Liver (tissue), 9 donors: ENCODE data around the gene THEM5. TPM values are rescaled to one million over a fixed set of nuclear protein-coding genes. Genes with fewer than 3 reads are reported as not detected.

Source experiments
- DNase-seq: peaks from one replicate; pipeline ENCODE4 v3.0.0-alpha.2; 2017; ENCODE audit warnings: low spot score
- H3K27ac ChIP-seq, 2 donors: one replicate each; pipeline ENCODE4 v1.7.0; 2013; ENCODE audit warnings: inconsistent platforms in 2 of 2, low read length in 2 of 2, control low read depth in 1 of 2, low read depth in 1 of 2, mild to moderate bottlenecking in 1 of 2
- H3K27me3 ChIP-seq, 4 donors: one replicate each; pipeline versions ENCODE4 v1.6.1 to v1.7.0; 2013; ENCODE audit warnings: low read length in 3 of 4, inconsistent platforms in 1 of 4, mild to moderate bottlenecking in 1 of 4, moderate library complexity in 1 of 4; ENCODE audit not compliant: control insufficient read depth in 4 of 4, insufficient read depth in 4 of 4
- H3K36me3 ChIP-seq, 4 donors: one replicate each; pipeline versions ENCODE4 v1.6.1 to v1.7.0; 2013; ENCODE audit warnings: low read length in 3 of 4, mild to moderate bottlenecking in 3 of 4, low read depth in 1 of 4, moderate library complexity in 1 of 4; ENCODE audit not compliant: control insufficient read depth in 4 of 4, insufficient read depth in 3 of 4
- H3K4me1 ChIP-seq, 4 donors: one replicate each; pipeline versions ENCODE4 v1.6.1 to v1.7.0; 2013; ENCODE audit warnings: low read length in 3 of 4, mild to moderate bottlenecking in 3 of 4, moderate library complexity in 1 of 4; ENCODE audit not compliant: control insufficient read depth in 4 of 4, insufficient read depth in 4 of 4
- H3K4me3 ChIP-seq, 3 donors: one replicate each; pipeline versions ENCODE4 v1.6.1 to v1.7.0; 2013; ENCODE audit warnings: low read length in 3 of 3, control low read depth in 1 of 3, low read depth in 1 of 3, mild to moderate bottlenecking in 1 of 3
- H3K9ac ChIP-seq, 2 donors: one replicate each; pipeline ENCODE4 v1.7.0; 2013; ENCODE audit warnings: low read length in 2 of 2, mild to moderate bottlenecking in 2 of 2, moderate library complexity in 2 of 2, control low read depth in 1 of 2, low read depth in 1 of 2
- H3K9me3 ChIP-seq, 4 donors: one replicate each; pipeline versions ENCODE4 v1.6.1 to v1.7.0; 2013; ENCODE audit warnings: low read length in 3 of 4; ENCODE audit not compliant: control insufficient read depth in 4 of 4
- EGR1 ChIP-seq, 2 donors: IDR thresholded peaks; 2 replicates each; pipeline ENCODE4 v1.6.1; 2016 to 2018; ENCODE audit warnings: antibody characterized with exemption in 2 of 2, low read depth in 2 of 2
- FOXA1 ChIP-seq: IDR thresholded peaks from 2 replicates; pipeline ENCODE4 v1.6.1; 2016; ENCODE audit warnings: antibody characterized with exemption
- FOXA2 ChIP-seq: IDR thresholded peaks from 2 replicates; pipeline ENCODE4 v1.6.1; 2016; ENCODE audit warnings: antibody characterized with exemption
- GABPA ChIP-seq, 2 donors: IDR thresholded peaks in 1 of 2; conservative IDR thresholded peaks in 1 of 2; 2 replicates each; pipeline ENCODE4 v1.6.1; 2016; ENCODE audit warnings: antibody characterized with exemption in 2 of 2, mild to moderate bottlenecking in 1 of 2, moderate library complexity in 1 of 2
- HNF4A ChIP-seq, 2 donors: conservative IDR thresholded peaks; 2 replicates each; pipeline ENCODE4 v1.6.1; 2016; ENCODE audit warnings: antibody characterized with exemption in 2 of 2, mild to moderate bottlenecking in 2 of 2
- HNF4G ChIP-seq: IDR thresholded peaks from 2 replicates; pipeline ENCODE4 v1.6.1; 2016; ENCODE audit warnings: antibody characterized with exemption
- JUND ChIP-seq, 2 donors: IDR thresholded peaks; 2 replicates each; pipeline ENCODE4 v1.6.1; 2016; ENCODE audit warnings: antibody characterized with exemption in 2 of 2
- MAX ChIP-seq: IDR thresholded peaks from 2 replicates; pipeline ENCODE4 v1.6.1; 2016; ENCODE audit warnings: antibody characterized with exemption
- NR2F2 ChIP-seq: IDR thresholded peaks from 2 replicates; pipeline ENCODE4 v1.6.1; 2016; ENCODE audit warnings: antibody characterized with exemption
- RAD21 ChIP-seq, 2 donors: IDR thresholded peaks; 2 replicates each; pipeline ENCODE4 v1.6.1; 2016; ENCODE audit warnings: antibody characterized with exemption in 2 of 2, mild to moderate bottlenecking in 2 of 2
- REST ChIP-seq: IDR thresholded peaks from 2 replicates; pipeline ENCODE4 v1.6.1; 2016; ENCODE audit warnings: antibody characterized with exemption, mild to moderate bottlenecking
- RXRA ChIP-seq, 2 donors: IDR thresholded peaks; 2 replicates each; pipeline ENCODE4 v1.6.1; 2017 to 2018; ENCODE audit warnings: antibody characterized with exemption in 2 of 2, mild to moderate bottlenecking in 1 of 2
- SP1 ChIP-seq: IDR thresholded peaks from 2 replicates; pipeline ENCODE4 v1.6.1; 2018; ENCODE audit warnings: antibody characterized with exemption, mild to moderate bottlenecking
- TAF1 ChIP-seq: conservative IDR thresholded peaks from 2 replicates; pipeline ENCODE4 v1.6.1; 2016; ENCODE audit warnings: antibody characterized with exemption, mild to moderate bottlenecking
- YY1 ChIP-seq: IDR thresholded peaks from 2 replicates; pipeline ENCODE4 v1.6.1; 2016; ENCODE audit warnings: antibody characterized with exemption, mild to moderate bottlenecking
- ZBTB33 ChIP-seq: IDR thresholded peaks from 2 replicates; pipeline ENCODE4 v1.6.1; 2016; ENCODE audit warnings: antibody characterized with exemption
- WGBS: extraction: QIAGEN DNeasy Blood & Tissue Kit; methylation state at CpG from one replicate; pipeline ENCODE4 v1.1.7; 2013; 5-methylcytosine and 5-hydroxymethylcytosine counted together
- polyA plus RNA-seq, 2 donors: library from polyadenylated mRNA; stranded (reverse) in 1 of 2; unstranded in 1 of 2; fragments of 200-250 nt in 1 of 2; fragments of >200 nt in 1 of 2; fragmentation: Nextera tagmentation in 1 of 2; extraction: Ambion mirVana in 1 of 2; gene quantifications; one replicate each; pipeline versions ENCODE4 v1.2.1 to v1.2.3, GENCODE V29; 2013 to 2015
- total RNA-seq, 2 donors: library from RNA; depleted of rRNA; stranded (reverse); fragments of >200 nt; gene quantifications; one replicate each; pipeline ENCODE4 v1.2.3, GENCODE V29; 2014
- TF ChIP-seq, protein P1 (sequence below): IDR thresholded peaks from 2 replicates; pipeline ENCODE4 v1.6.1; 2016; ENCODE audit warnings: antibody characterized with exemption
- TF ChIP-seq, protein P2 (sequence below): fragments of 150-350 bp; IDR thresholded peaks from 2 replicates; pipeline ENCODE4 v1.5.1; 2017; ENCODE audit warnings: improper control_type of control experiment, low read depth, low read length; ENCODE audit not compliant: missing input control
- donor health status: healthy.
- donor health status: healthy.
- donor health status: healthy.
- donor health status: healthy.
- donor health status: healthy.

The THEM5 gene
- total and polyA plus RNA-seq, 4 donors = 0.09 TPM; not detected in 3

DNA sequence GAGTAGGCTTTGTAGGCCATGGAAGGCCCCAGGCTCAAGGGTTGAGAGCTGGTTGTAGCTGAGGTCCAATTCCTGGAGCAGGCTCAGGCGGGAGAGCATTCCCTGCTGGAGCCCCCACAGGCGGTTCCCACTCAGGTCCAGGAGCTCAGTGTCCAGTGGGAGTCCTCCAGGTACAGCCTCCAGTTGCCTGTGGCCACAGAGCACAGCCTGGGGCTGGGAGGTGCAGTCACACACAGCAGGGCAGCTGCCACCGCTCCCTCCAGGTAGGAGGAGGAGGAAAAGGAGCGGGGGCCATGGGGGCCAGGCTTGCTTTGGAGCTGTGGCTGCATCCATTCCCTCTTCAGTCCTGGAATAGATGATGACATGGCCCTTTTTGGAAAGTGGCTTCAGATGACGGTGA is 51.1 kb downstream of the THEM5 start:
- 96% methylated on average over 5 of the region's 5 CpGs for WGBS
- TF ChIP-seq RAD21 (IDR thresholded peaks at IDR 0.05) = no peak
- TF ChIP-seq FOXA1 = no peak
- no peak for TF ChIP-seq YY1
- no peak for TF ChIP-seq SP1
- TF ChIP-seq MAX = no peak
- TF ChIP-seq JUND (IDR thresholded peaks at IDR 0.05) = no peak
- no peak for TF ChIP-seq HNF4G
- no peak for TF ChIP-seq REST
- no peak for TF ChIP-seq RXRA (IDR thresholded peaks at IDR 0.05)
- no peak for TF ChIP-seq FOXA2
- Histone ChIP-seq H3K9me3 (no peaks in the 10 kb centered on the region), H3K36me3 (peaks cover 0 to 7% (median 4%) of the 10 kb centered on the region in 4 donors), H3K27me3 (no peaks in the 10 kb centered on the region), H3K9ac (no peak overlapping the region), H3K4me3 (no peak overlapping the region), H3K4me1 (no peaks in the 10 kb centered on the region), H3K27ac (no peak overlapping the region)
- no peak for DNase-seq

- Histone ChIP-seq H3K4me3 (no peak overlapping the region), H3K4me1 (no peaks in the 10 kb centered on the region), H3K9me3 (no peaks in the 10 kb centered on the region), H3K36me3 (peaks cover 0 to 3% (median under 1%) of the 10 kb centered on the region in 4 donors), H3K27me3 (no peaks in the 10 kb centered on the region), H3K9ac (no peak overlapping the region), H3K27ac (no peak overlapping the region)
- WGBS = 95% methylated on average over 7 of the region's 7 CpGs
- DNase-seq = no peak
- no peak for TF ChIP-seq RAD21 (IDR thresholded peaks at IDR 0.05)
- no peak for TF ChIP-seq GABPA (IDR thresholded peaks at IDR 0.05 in 1 of 2, conservative IDR thresholded peaks at IDR 0.05 in 1 of 2)
- no peak for TF ChIP-seq SP1
- no peak for TF ChIP-seq HNF4G
- no peak for TF ChIP-seq RXRA (IDR thresholded peaks at IDR 0.05)
- TF ChIP-seq FOXA2 = no peak
- TF ChIP-seq, protein P1, sequence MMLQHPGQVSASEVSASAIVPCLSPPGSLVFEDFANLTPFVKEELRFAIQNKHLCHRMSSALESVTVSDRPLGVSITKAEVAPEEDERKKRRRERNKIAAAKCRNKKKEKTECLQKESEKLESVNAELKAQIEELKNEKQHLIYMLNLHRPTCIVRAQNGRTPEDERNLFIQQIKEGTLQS = no peak
- TF ChIP-seq FOXA1 = no peak
- no peak for TF ChIP-seq ZBTB33
- TF ChIP-seq, protein P2, sequence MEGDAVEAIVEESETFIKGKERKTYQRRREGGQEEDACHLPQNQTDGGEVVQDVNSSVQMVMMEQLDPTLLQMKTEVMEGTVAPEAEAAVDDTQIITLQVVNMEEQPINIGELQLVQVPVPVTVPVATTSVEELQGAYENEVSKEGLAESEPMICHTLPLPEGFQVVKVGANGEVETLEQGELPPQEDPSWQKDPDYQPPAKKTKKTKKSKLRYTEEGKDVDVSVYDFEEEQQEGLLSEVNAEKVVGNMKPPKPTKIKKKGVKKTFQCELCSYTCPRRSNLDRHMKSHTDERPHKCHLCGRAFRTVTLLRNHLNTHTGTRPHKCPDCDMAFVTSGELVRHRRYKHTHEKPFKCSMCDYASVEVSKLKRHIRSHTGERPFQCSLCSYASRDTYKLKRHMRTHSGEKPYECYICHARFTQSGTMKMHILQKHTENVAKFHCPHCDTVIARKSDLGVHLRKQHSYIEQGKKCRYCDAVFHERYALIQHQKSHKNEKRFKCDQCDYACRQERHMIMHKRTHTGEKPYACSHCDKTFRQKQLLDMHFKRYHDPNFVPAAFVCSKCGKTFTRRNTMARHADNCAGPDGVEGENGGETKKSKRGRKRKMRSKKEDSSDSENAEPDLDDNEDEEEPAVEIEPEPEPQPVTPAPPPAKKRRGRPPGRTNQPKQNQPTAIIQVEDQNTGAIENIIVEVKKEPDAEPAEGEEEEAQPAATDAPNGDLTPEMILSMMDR = no peak
- TF ChIP-seq EGR1 (IDR thresholded peaks at IDR 0.05; ENCODE audit: low read depth in 2 of 2) = no peak
- no peak for TF ChIP-seq HNF4A (conservative IDR thresholded peaks at IDR 0.05)
- TF ChIP-seq MAX = no peak
- no peak for TF ChIP-seq YY1
- TF ChIP-seq REST = no peak
- TF ChIP-seq NR2F2 = no peak
- TF ChIP-seq JUND (IDR thresholded peaks at IDR 0.05) = no peak
- no peak for TF ChIP-seq TAF1
Observed at GRCh38 chr1:151801846-151802245, 51.7 kb downstream of the THEM5 start.
